Erythroblast (primary cell): ENCODE results near the gene NAPB.
"Not testable (repeated sequence)": the region's sequence is repeated elsewhere in the genome, so short reads cannot be mapped to it uniquely, and the experiment has no call there.

ENCODE experiments used
- DNase-seq, 2 experiments: peaks; one replicate each; lab custom pipeline; 2025; lab: John Stamatoyannopoulos, UW
- GATA1 ChIP-seq: IDR thresholded peaks from 2 replicates; pipeline ENCODE4 v1.6.1; 2011; ENCODE audit warnings: low read depth, mild to moderate bottlenecking, control low read depth, low read length, moderate library complexity
- POLR2A ChIP-seq: IDR thresholded peaks from 2 replicates; pipeline ENCODE4 v1.6.1; 2011; ENCODE audit warnings: mild to moderate bottlenecking, low read length

Gene NAPB

DNA sequence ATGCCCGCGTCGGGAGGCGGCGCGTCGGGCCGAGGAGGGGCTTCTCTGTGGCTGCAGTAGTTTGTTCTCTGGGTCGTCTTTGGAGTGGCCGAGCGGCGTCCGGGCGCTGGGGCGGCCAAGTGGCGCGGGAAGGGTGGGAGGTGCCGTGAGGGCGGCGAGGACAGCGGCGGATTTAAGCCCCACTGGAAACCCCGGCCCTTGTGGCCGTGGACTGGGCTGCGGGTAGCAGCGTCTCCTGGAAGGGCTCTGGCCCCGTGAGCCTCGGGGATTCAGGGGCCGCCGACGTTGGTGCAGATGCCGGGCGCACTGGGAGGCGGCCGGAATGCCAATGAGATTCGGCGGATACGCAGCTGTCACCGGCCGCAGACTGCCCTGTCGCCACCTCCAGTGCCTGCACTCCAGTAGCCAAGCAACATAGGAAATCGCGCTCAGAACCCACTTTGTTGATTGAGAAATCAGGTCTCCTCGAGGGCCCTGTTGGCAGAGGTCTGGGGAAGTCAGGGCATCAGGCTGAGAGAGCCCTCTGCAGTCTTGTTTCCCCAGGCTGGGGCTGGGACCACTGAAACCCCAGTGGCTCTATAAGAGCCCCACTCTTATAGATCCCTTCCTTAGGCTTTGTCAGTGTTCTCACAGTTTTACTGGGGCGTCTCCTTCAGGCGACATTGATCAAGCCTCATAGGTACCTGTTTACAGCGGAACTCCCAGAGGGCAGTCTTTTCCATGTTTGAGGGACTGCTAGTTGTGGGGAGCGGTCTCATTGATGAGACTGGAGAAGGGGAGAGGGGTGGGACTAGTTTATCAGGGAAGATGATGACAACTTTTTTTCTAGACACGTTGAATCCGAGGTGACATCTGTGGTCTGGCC, 58.7 kb downstream of the NAPB start:
- TF ChIP-seq GATA1 (no peak), POLR2A (no peak)
- DNase-seq: peak; percentile 65 to 82

- peak; percentile 99 to 100 for DNase-seq
- TF ChIP-seq GATA1: no peak
- TF ChIP-seq POLR2A: peak; percentile 95
These were observed 59.6 kb downstream of the NAPB start, which contains the start of gene GZF1 for GRCh38 chr20:23361476-23362391. Gene GZF1, plus strand, starts transcription at chr20:23362182. Its CDS starts 2,202 bp downstream, at chr20:23364384.

- DNase-seq: peak; percentile 69 to 82
- no peak for TF ChIP-seq GATA1
- TF ChIP-seq POLR2A: no peak
These were observed 60.2 kb downstream of the NAPB start for GRCh38 chr20:23361119-23361475.

- peak; percentile 51 to 65 for DNase-seq
- no peak for TF ChIP-seq GATA1
- TF ChIP-seq POLR2A: no peak
These were observed 60.8 kb downstream of the NAPB start for GRCh38 chr20:23360531-23360930.

DNA sequence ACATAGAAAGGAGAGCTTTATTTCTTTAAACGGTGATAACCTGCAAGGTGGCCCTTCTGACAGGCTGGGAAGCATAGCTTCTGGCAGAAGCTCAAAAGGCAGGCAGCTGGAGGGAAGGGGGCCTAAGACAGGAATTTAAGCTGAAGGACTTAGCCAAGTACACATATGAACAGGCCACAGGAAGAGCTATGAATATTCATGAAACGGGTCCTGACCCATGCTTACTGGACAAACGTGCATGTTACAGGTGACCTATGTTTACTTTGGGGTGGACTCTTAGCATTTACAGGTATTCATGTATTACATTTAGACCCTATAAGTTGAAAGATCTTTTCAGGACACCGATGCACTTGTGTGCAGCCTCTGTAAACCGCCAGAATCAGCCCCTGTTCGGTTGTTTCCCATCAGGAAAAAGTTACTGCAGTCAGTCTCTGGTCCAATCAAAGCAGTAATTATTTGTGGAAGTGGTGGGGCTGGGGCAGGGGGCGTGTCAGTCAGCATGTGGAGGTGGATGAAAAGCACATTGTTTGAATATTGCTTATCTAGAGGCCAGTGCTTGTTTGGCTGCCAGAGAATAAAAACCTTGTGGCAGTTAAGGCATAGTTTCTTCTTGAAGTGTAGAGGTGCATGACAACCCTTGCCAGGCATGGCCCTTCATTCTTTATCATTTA, 62.2 kb downstream of the NAPB start:
- TF ChIP-seq POLR2A: no peak
- no peak for TF ChIP-seq GATA1
- peak in 1 of 2 experiments; percentile 42 for DNase-seq

DNA sequence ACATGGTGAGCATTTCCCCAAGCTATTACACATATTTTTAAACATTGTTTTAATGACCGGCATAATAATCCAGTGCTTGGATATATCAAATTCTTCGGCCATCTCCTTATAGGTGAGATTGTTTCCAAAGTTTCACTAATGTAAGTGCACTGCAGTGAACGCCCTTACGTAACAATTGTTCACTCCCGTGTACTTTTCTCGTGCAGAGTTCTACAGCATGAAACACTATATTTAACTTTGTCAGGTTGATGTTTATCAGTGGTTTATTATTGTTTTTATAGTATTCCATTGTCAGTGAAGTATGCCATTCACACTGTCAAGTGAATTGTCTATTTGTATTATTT, 62.8 kb downstream of the NAPB start:
- DNase-seq: no peak
- TF ChIP-seq POLR2A: no peak
- TF ChIP-seq GATA1: no peak

GRCh38 chr20:23357767-23358562, 63.3 kb downstream of the NAPB start:
- DNase-seq: peak; percentile 100

GRCh38 chr20:23356203-23356602, 65.1 kb downstream of the NAPB start:
- no peak for TF ChIP-seq GATA1
- TF ChIP-seq POLR2A: no peak
- no peak for DNase-seq

More at GRCh38 chr20:23357767-23358562, 63.3 kb downstream of the NAPB start:
- TF ChIP-seq POLR2A (peak; percentile 90), GATA1 (no peak)

DNA sequence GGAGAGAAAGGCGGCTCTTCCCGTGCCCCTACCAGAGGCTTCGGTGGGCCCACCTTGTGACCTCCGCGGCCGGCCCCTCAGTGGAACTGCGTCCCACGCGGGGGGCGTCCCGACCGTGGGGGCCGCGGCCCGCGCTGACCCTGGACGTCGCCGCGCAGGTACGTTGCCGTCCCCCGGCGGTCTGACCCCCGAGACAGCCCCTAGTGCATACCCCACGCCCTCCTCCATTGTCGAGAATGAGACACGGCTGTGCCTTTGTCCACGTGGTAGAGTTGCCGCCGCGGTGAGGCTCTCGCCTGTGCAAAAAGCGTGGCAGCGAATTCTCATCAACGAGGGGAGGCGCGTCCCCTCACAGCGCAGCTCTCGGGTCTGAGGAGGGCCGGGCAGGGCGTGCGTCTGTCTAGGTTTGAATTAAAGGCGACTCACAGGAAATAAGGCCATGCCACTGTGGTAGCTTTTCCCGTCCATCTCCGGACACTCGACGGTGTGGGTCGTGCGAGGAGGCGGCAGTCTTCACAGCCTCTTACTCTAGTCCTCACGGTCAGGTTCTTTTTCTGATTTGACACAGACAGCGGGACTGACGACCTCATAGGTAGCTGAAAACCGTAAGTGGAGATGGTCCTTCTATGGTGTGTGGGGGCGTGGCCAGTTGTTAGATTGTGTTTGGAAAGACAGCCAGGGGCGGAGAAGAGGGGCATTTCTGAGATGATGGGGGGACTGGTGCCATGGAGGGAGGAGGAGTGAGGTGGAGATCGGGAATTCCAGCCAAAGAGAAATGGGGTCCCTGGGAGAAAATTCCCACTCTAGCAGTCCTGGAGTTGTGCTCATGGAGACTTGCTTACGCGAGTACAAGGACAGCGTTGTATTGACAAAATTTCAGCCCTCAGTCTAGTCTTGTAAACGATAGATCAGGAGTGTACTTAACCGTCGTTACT, 70.1 kb downstream of the NAPB start:
- no peak for TF ChIP-seq POLR2A
- no peak for TF ChIP-seq GATA1
- peak; percentile 70 to 77 for DNase-seq

GRCh38 chr20:23350196-23350903, 70.9 kb downstream of the NAPB start, which contains the start of gene NXT1:
Gene NXT1, plus strand, starts transcription at chr20:23350791. Its CDS starts 3,251 bp downstream, at chr20:23354042.
- peak; percentile 97 to 98 for DNase-seq
- TF ChIP-seq GATA1 (no peak), POLR2A (peak; percentile 89)

- TF ChIP-seq POLR2A (no peak), GATA1 (no peak)
- DNase-seq: peak in 1 of 2 experiments; percentile 94
These were observed 71.7 kb downstream of the NAPB start for GRCh38 chr20:23349338-23350195.

GRCh38 chr20:23348510-23348909, 72.8 kb downstream of the NAPB start:
- not testable (repeated sequence) for DNase-seq
